HG02870 (cell line): ENCODE results near the gene MPST.
A peak's percentile ranks its signal among the peaks of the same experiment; 100 is the strongest.

ENCODE experiments used
- ATAC-seq: cut with Tn5 transposase; IDR thresholded peaks from one replicate; pipeline ENCODE4 v1.9.1; 2021; ENCODE audit warnings: mild to moderate bottlenecking, moderate library complexity; ENCODE audit not compliant: unreplicated experiment

Gene MPST

GRCh38 chr22:37000676-37001534 is 18.6 kb upstream of the MPST start:
- ATAC-seq = no peak

GRCh38 chr22:37001826-37002225 is 17.7 kb upstream of the MPST start:
- no peak for ATAC-seq

GRCh38 chr22:37002633-37003032 is 16.9 kb upstream of the MPST start:
- no peak for ATAC-seq

- ATAC-seq = no peak
Observed at GRCh38 chr22:37007651-37008050, 11.9 kb upstream of the MPST start.

- ATAC-seq = no peak
Observed at GRCh38 chr22:37008365-37008764, 11.2 kb upstream of the MPST start.

GRCh38 chr22:37009490-37009889 is 10.1 kb upstream of the MPST start:
- ATAC-seq = no peak

- no peak for ATAC-seq
Observed at GRCh38 chr22:37010174-37010573, 9.4 kb upstream of the MPST start.

GRCh38 chr22:37010976-37011375 is 8.6 kb upstream of the MPST start:
- no peak for ATAC-seq

GRCh38 chr22:37011472-37011871 is 8.1 kb upstream of the MPST start:
- no peak for ATAC-seq

GRCh38 chr22:37012262-37012904 is 7.2 kb upstream of the MPST start:
- ATAC-seq = no peak

GRCh38 chr22:37012956-37013355 is 6.6 kb upstream of the MPST start:
- no peak for ATAC-seq

GRCh38 chr22:37014415-37014806 is 5.1 kb upstream of the MPST start:
- no peak for ATAC-seq

GRCh38 chr22:37014835-37015586 is 4.5 kb upstream of the MPST start:
- no peak for ATAC-seq

GRCh38 chr22:37015587-37015878 is 4.0 kb upstream of the MPST start:
- ATAC-seq = no peak

- no peak for ATAC-seq
Observed at GRCh38 chr22:37016134-37016910, 3.2 kb upstream of the MPST start.

GRCh38 chr22:37017356-37017755 is 2.2 kb upstream of the MPST start:
- no peak for ATAC-seq

GRCh38 chr22:37018086-37018814 is 1.3 kb upstream of the MPST start:
- no peak for ATAC-seq

GRCh38 chr22:37018815-37019308 is 680 bp upstream of the MPST start:
- peak; percentile 3 for ATAC-seq

GRCh38 chr22:37020192-37020479 is 594 bp downstream of the MPST start:
- no peak for ATAC-seq

- ATAC-seq = no peak
Observed at GRCh38 chr22:37021041-37021440, 1.5 kb downstream of the MPST start.
